OCI-M1 (cell line): Measurements from ENCODE around the gene RAMP2.
A peak's percentile ranks its signal among the peaks of the same experiment; 100 is the strongest.
"Not testable (repeated sequence)": the region's sequence is repeated elsewhere in the genome, so short reads cannot be mapped to it uniquely, and the experiment has no call there.

ENCODE experiments used
- DNase-seq: peaks from one replicate; lab custom pipeline; 2025; lab: John Stamatoyannopoulos, UW

RAMP2 gene

GRCh38 chr17:42760652-42761581 is at the start of gene RAMP2:
RAMP2 (plus strand) TSS chr17:42761227; CDS start chr17:42761262, 35 bp downstream.
- no peak for DNase-seq

- peak; percentile 81 for DNase-seq
Measured at GRCh38 chr17:42720996-42721583, 39.9 kb upstream of the RAMP2 start.

GRCh38 chr17:42723636-42724035 is 37.4 kb upstream of the RAMP2 start:
- no peak for DNase-seq

DNA sequence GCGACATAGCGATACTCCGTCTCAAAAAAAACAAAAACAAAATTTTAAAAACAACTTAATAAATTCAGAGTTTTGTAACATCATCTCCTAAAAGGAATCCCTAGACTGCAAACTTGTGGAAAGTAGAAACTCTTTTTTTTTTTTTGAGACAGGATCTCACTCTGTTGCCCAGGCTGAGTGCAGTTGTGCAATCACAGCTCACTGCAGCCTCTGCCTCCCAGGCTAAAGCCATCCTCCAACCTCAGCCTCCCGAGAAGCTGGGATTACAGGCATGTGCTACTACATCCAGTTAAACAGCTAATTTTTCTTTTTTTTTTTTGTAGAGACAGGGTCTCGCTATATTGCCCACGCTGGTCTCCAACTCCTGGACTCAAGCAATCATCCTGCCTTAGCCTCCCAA is 35.9 kb upstream of the RAMP2 start:
- DNase-seq: no peak

DNA sequence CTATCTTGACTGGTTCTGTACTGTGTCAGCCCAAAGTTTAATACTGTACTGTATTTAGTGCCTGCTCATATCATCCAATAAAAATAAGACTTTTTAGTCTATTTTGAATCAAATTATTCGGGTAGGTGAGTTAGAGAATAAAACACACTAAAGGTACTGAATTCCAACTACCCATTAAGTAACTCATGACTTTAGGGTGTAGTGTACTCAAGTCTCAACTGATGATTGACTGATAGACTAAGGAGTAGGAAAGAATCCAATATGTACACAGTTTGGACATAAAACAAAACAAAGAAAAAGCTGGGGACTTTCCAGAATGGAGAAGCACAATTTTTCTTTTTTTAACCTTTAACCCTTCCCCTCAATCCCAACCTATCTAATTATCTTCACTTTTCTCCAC is 20.3 kb upstream of the RAMP2 start:
- no peak for DNase-seq

GRCh38 chr17:42742916-42743315 is 18.1 kb upstream of the RAMP2 start:
- DNase-seq: not testable (repeated sequence)

DNA sequence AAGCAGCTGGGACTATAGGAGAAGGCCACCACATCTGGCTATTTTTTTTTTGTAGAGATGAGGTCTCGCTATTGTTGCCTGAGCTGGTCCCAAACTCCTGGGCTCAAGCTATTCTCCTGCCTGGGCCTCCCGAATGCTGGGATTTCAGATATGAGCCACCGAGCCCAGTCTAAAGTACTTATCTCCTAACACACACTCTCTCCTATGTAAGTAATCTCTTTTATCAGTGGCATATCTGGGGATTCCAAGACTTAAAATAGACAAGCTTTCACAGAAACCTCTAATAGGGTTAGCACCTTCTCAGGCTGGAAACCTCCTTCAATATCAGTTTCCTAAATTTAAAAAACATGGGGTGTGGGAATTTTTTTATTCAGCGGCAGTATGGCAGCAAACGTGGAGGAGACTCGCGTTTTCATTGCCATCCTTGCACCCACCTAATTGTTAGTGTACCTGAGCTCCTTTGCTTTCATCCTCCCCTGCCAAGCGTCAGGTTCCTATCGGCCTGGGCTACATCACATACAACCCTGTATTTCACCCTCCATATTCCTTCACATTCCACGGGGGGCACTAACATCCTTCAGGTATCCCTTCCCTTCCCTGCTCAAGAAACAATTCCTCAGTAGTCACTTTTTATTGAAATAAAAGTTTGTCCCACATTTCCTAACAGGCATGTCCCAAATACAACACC is 17.3 kb upstream of the RAMP2 start:
- DNase-seq: peak; percentile 59

DNA sequence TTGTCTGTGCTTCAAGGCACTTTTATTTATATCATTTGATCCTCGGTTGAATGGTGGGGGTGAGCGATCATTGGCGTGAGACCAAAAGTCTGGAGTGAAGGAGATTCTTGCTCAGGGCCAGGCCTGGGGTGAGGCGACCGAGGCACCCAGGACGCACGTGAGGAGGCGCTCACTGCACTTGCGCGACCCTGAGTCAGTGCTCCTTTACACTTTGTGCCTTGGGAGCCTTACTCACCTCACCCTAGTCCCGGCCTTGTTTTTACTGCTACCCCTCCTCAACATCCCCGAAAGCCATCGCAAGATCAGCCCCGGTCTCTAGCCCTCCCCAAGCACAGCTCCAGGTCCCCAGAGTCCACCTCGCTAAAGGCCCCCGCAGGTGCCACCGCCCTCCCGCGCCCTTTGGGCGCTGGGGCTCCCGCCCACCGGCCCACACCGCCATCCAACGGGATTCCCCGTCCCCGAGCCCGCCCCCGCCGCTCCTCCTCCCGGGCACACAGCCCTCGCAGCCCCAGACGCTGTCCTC is 16.7 kb upstream of the RAMP2 start:
- peak; percentile 78 for DNase-seq

- peak; percentile 95 for DNase-seq
Measured at GRCh38 chr17:42744806-42745617, 16.0 kb upstream of the RAMP2 start, which contains the start of gene EZH1. EZH1 (minus strand) TSS chr17:42745040; CDS start chr17:42728941, 16,099 bp downstream.

DNA sequence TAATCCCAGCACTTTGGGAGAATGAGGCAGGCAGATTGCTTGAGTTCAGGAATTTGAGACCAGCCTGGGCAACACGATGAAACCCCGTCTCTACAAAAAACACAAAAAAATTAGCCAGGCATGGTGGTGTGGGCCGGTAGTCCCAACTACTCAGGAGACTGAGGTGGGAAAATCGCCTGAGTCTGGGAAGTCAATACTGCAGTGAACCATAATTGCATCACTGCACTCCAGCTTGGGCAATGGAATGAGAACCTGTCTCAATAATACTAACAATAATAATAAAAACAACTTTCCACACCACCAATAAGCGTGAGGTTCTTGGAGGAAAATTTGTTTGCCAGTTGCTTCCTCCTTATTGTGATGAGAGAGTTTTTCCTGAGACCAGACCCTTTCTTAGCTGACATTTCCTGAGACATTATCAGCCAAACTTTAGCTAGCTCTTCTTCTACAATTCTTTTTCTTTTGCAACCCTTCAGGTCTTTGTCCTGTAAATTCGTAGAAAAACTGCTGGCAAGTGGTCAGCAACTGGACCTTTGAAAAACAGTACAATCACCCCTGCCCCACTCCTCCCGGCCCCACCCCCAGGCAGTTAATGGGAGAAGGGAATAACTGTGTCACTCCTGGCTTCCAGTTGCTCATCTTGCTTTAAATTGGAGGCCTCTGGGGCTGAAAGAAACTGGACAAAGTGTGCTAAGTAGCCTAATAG is 12.7 kb upstream of the RAMP2 start:
- DNase-seq: no peak

DNA sequence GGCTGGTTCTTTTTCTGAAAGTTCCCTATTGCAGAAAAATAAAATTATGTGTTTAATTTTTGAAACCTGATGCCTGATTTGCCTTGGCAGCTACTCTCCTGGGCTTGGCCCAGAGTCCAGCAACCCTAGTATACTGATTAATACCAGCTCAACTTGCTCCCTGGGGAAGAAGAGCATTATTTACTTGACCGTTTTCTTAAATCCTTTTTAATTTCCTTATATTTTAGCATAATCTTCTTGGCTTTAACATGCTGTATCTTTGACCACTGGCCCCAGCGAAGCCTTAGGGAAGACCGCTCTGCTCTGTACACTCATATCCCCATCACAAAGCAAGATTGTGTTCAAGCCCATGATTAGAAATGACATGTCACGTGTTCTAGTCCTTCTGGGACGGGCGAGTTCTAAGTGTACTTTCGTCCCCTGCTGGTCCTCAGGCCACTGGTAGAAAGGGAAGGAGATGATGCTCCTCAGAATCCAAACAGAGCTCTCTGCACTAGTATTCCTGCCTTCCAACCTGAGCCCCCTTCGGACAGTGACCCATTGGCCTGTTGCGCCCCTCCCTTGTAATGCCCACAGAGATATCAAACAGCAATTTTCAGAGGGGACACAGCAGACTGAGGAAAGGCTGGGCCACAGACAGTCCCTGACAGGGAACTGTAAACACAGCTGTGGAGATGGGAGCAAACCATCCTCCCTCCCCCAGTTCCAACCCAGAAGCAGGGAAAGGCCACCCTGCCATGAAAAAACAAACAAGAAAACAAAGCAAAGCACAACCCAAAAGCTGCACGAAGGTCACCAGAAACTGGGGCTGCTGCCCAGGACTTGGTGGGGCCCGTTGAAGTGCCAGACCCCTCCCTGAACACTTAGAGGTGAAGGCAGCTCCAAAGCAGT is 11.9 kb upstream of the RAMP2 start:
- DNase-seq: no peak

DNA sequence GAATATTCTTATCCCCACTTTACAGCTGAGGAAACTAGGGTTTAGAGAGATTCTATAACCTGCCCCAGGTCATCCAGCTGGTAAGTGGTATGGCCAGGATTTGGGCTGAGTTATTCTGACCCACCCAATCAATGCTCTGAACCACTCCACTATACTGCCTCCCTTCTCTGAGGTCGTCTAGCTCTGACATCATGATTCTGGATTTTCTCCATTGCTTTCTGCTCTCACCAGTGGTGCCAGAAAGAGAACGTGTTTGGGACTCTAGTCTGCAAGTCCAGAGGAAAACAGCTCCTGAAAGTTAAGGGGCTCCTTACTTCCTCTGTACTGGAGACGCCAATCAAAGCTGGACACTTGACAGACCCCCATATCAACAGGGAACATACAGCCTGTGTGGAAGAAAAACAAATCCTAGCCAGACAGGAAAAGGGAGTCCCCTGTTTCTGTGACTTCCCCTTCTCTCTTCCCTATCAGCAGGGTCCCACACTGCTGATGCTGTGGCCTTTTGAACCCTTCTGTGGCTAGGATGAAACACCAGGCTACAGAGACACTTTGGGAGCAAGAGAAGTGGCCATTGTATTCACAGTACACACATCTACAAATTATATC is 10.2 kb upstream of the RAMP2 start:
- DNase-seq: peak; percentile 87

- DNase-seq: peak; percentile 28
Measured at GRCh38 chr17:42751628-42752027, 9.4 kb upstream of the RAMP2 start.

- DNase-seq: no peak
Measured at GRCh38 chr17:42754782-42755181, 6.2 kb upstream of the RAMP2 start.

- DNase-seq: no peak
Measured at GRCh38 chr17:42759982-42760651, 910 bp upstream of the RAMP2 start.

DNA sequence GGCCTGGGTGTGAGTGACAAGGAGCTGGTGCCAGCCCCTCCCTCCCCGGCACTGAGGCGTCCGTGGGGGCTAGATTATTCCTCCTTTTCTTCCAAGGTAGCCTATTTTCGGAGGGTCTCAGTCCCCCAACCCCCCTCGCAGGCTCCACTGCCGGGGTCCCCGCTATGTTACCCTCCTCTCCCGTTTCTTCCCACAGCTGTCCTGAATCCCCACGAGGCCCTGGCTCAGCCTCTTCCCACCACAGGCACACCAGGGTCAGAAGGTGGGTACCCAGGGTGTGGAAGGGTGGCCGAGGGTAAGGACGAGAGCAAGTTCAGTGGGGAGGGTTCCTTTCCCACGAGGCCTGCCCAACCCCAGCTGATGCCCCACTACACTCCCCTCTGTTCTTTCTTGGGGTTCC is 611 bp downstream of the RAMP2 start:
- DNase-seq: no peak

DNA sequence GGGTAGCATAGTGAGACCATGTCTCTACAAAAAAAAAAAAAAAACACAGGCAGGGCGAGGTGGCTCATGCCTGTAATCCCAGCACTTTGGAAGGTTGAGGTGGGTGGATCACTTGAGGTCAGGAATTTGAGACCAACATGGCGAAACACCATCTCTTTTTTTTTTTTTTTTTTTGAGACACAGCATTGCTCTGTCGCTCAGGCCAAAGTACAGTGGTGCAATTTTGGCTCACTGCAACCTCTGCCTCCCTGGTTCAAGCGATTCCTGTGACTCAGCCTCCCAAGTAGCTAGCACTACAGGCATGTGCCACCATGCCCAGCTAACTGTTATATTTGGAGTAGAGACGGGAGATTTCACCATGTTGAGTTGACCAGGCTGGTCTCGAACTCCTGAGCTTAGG is 5.1 kb downstream of the RAMP2 start:
- DNase-seq: no peak

- DNase-seq: no peak
Measured at GRCh38 chr17:42767512-42767911, 6.5 kb downstream of the RAMP2 start.

DNA sequence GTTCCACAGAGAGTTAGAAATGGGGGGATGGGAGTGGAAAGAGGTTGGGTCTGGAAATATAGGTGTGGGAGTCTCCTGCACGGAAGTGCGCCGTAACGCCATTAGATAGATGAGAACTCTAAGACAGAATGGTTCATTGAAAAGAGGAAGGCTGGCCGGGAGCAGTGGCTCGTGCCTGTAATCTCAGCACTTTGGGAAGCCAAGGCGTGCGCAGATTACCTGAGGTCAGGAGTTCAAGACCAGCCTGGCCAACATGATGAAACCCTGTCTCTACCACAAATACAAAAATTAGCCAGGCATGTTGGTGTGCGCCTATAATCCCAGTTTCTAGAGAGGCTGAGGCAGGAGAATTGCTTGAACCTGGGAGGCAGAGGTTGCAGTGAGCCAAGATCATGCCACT is 7.0 kb downstream of the RAMP2 start:
- not testable (repeated sequence) for DNase-seq
